Body of pancreas (tissue), 4 donors: ENCODE data around the gene MMD.

Source experiments
- POLR2A ChIP-seq, 3 donors: fragments of 450-650 bp; IDR thresholded peaks; one replicate each; pipeline ENCODE4 v1.6.1; 2016; ENCODE audit warnings: antibody characterized with exemption in 3 of 3, mild to moderate bottlenecking in 2 of 3
- TF ChIP-seq, protein P1 (sequence below), 7 experiments: fragments of 450-650 bp in 4 of 7; fragments of 200-600 bp in 3 of 7; sonication (generic) in 3 of 7; IDR thresholded peaks; one replicate each; pipeline ENCODE4 v1.5.1; 2016 to 2019; ENCODE audit warnings: antibody characterized with exemption in 7 of 7

DNA sequence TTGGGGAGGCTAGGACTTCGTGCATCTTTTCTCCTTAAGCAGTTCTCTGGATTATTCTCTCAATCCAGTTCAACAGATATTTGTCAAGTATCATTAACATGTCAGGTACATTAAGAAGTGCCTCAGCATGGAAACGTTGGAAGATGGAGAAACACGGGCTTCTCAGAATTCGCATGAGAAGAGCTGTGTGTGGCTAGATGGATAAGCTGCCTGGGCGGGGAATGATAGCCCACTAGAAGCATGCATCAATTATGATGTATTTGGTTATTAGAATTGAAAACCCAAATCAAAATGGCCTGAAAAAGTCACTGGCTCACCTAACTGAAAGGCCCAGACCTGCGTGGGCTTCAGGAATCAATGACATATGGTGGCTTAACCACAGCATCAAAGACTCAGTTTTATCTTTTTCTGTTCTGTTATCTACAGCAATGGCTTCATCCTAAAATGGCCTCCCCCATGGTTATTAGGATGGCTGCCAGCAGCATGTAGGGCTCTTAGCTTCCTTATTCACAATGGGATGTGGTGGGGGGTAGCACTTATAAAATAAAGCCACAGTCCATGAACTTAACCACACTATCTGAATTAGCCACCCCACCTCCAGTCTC, 43.9 kb downstream of the MMD start:
- TF ChIP-seq, protein P1, sequence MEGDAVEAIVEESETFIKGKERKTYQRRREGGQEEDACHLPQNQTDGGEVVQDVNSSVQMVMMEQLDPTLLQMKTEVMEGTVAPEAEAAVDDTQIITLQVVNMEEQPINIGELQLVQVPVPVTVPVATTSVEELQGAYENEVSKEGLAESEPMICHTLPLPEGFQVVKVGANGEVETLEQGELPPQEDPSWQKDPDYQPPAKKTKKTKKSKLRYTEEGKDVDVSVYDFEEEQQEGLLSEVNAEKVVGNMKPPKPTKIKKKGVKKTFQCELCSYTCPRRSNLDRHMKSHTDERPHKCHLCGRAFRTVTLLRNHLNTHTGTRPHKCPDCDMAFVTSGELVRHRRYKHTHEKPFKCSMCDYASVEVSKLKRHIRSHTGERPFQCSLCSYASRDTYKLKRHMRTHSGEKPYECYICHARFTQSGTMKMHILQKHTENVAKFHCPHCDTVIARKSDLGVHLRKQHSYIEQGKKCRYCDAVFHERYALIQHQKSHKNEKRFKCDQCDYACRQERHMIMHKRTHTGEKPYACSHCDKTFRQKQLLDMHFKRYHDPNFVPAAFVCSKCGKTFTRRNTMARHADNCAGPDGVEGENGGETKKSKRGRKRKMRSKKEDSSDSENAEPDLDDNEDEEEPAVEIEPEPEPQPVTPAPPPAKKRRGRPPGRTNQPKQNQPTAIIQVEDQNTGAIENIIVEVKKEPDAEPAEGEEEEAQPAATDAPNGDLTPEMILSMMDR (IDR thresholded peaks at IDR 0.05): no peak
- no peak for TF ChIP-seq POLR2A (IDR thresholded peaks at IDR 0.05)
